HG03575 (cell line): ENCODE results near the gene PTH2.

ENCODE experiments used
- ATAC-seq: cut with Tn5 transposase; IDR thresholded peaks from one replicate; pipeline ENCODE4 v1.9.1; 2021; ENCODE audit not compliant: unreplicated experiment, insufficient number of reproducible peaks, low FRiP score; ENCODE audit errors: extremely low read depth

The PTH2 gene

GRCh38 chr19:49434907-49435583 is 11.8 kb upstream of the PTH2 start:
- no peak for ATAC-seq

- no peak for ATAC-seq
Measured at GRCh38 chr19:49433240-49433901, 10.1 kb upstream of the PTH2 start.

GRCh38 chr19:49432141-49433073 is 9.2 kb upstream of the PTH2 start:
- ATAC-seq: no peak

- ATAC-seq: no peak
Measured at GRCh38 chr19:49431330-49431749, 8.1 kb upstream of the PTH2 start.

GRCh38 chr19:49430678-49431329 is 7.6 kb upstream of the PTH2 start:
- ATAC-seq: no peak

- no peak for ATAC-seq
Measured at GRCh38 chr19:49430172-49430677, 7.0 kb upstream of the PTH2 start.

- ATAC-seq: no peak
Measured at GRCh38 chr19:49428547-49429451, 5.6 kb upstream of the PTH2 start.

- ATAC-seq: no peak
Measured at GRCh38 chr19:49427855-49428546, 4.8 kb upstream of the PTH2 start.

GRCh38 chr19:49427339-49427738 is 4.1 kb upstream of the PTH2 start:
- no peak for ATAC-seq

GRCh38 chr19:49425922-49426592 is 2.8 kb upstream of the PTH2 start:
- ATAC-seq: no peak

GRCh38 chr19:49425178-49425577 is 1.9 kb upstream of the PTH2 start, which contains the start of gene GFY:
GFY (plus strand) TSS chr19:49425388; CDS start chr19:49426431, 1,043 bp downstream.
- ATAC-seq: no peak

GRCh38 chr19:49423985-49424303 is 703 bp upstream of the PTH2 start:
- ATAC-seq: no peak

- ATAC-seq: no peak
Measured at GRCh38 chr19:49422407-49423070, 702 bp downstream of the PTH2 start.

GRCh38 chr19:49421878-49422202 is 1.4 kb downstream of the PTH2 start:
- no peak for ATAC-seq

GRCh38 chr19:49421039-49421877 is 2.0 kb downstream of the PTH2 start:
- no peak for ATAC-seq

GRCh38 chr19:49420227-49420626 is 3.0 kb downstream of the PTH2 start:
- no peak for ATAC-seq
